ENCODE data around the gene GMDS.

DNA sequence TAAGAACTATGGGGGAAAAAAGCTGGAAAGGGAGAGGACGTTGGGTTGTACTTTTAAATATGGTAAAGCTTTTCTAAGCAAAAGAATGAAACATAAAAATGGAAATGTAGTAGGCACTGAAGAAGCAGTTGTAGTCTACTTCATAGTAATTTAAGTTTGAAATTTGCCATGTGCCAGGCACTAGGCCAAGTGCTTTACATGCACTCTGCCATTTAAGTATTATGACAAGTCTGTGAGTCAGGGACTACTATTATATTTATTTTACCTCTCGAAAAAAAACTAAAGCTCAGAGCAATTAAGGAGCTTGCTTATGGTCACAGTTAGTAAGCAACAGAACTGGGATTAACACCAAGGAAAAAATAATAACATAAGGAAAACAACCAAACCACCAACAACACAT is 257.8 kb downstream of the GMDS start:
- TF ChIP-seq PATZ1 (CRISPR knock-in tag; IDR thresholded peaks at IDR 0.05; ENCODE audit: borderline replicate concordance): no peak
- no peak for TF ChIP-seq ZFP30 (CRISPR knock-in tag; IDR thresholded peaks at IDR 0.05)
- TF ChIP-seq ZFP3 (CRISPR knock-in tag; IDR thresholded peaks at IDR 0.05): no peak
- TF ChIP-seq ZNF565 (CRISPR knock-in tag; conservative IDR thresholded peaks at IDR 0.05; ENCODE audit: low read depth): no peak
- no peak for TF ChIP-seq PPARA (CRISPR knock-in tag; IDR thresholded peaks at IDR 0.05; ENCODE audit: borderline replicate concordance)
- no peak for TF ChIP-seq TOX (CRISPR knock-in tag; IDR thresholded peaks at IDR 0.05; ENCODE audit: borderline replicate concordance)
- TF ChIP-seq, protein P1, sequence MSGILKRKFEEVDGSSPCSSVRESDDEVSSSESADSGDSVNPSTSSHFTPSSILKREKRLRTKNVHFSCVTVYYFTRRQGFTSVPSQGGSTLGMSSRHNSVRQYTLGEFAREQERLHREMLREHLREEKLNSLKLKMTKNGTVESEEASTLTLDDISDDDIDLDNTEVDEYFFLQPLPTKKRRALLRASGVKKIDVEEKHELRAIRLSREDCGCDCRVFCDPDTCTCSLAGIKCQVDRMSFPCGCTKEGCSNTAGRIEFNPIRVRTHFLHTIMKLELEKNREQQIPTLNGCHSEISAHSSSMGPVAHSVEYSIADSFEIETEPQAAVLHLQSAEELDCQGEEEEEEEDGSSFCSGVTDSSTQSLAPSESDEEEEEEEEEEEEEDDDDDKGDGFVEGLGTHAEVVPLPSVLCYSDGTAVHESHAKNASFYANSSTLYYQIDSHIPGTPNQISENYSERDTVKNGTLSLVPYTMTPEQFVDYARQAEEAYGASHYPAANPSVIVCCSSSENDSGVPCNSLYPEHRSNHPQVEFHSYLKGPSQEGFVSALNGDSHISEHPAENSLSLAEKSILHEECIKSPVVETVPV (CRISPR knock-in tag; IDR thresholded peaks at IDR 0.05): no peak
- TF ChIP-seq SNAI2 (CRISPR knock-in tag; IDR thresholded peaks at IDR 0.05): no peak
- TF ChIP-seq RARB (CRISPR knock-in tag; IDR thresholded peaks at IDR 0.05): no peak
- no peak for TF ChIP-seq ARNTL (CRISPR knock-in tag; IDR thresholded peaks at IDR 0.05; ENCODE audit: borderline replicate concordance, low read depth)
- TF ChIP-seq CSDC2 (CRISPR knock-in tag; IDR thresholded peaks at IDR 0.05): no peak
- no peak for TF ChIP-seq OSR1 (CRISPR knock-in tag; IDR thresholded peaks at IDR 0.05)
- TF ChIP-seq, protein P2, sequence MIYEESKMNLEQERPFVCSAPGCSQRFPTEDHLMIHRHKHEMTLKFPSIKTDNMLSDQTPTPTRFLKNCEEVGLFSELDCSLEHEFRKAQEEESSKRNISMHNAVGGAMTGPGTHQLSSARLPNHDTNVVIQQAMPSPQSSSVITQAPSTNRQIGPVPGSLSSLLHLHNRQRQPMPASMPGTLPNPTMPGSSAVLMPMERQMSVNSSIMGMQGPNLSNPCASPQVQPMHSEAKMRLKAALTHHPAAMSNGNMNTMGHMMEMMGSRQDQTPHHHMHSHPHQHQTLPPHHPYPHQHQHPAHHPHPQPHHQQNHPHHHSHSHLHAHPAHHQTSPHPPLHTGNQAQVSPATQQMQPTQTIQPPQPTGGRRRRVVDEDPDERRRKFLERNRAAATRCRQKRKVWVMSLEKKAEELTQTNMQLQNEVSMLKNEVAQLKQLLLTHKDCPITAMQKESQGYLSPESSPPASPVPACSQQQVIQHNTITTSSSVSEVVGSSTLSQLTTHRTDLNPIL (CRISPR knock-in tag; IDR thresholded peaks at IDR 0.05; ENCODE audit: low read depth): no peak

Measured in SK-N-SH treated with all-trans-retinoic acid at 6 μM for 48 hours (cell line).